Fibroblast of the aortic adventitia (primary cell): ENCODE results near the gene SV2C. TPM values are rescaled to one million over a fixed set of nuclear protein-coding genes. Genes with fewer than 3 reads are reported as not detected.

Source experiments
- DNase-seq: peaks from one replicate; pipeline ENCODE4 v3.0.0-alpha.2; 2010; ENCODE audit warnings: low read depth
- H3K4me3 ChIP-seq: 2 replicates; pipeline ENCODE4 v1.5.1; 2011; ENCODE audit warnings: low read depth, mild to moderate bottlenecking, control low read depth, low read length, moderate library complexity
- CTCF ChIP-seq: IDR thresholded peaks from 2 replicates; pipeline ENCODE4 v1.5.1; 2011; ENCODE audit warnings: mild to moderate bottlenecking, low read length, control low read depth, inconsistent platforms; ENCODE audit not compliant: insufficient read depth
- total RNA-seq: library from RNA; depleted of rRNA; stranded (reverse); fragments of >200 nt; gene quantifications from 2 replicates; pipeline ENCODE4 v1.2.3, GENCODE V29; 2012; ENCODE audit warnings: low replicate concordance

Gene SV2C
- total RNA-seq, 1 donor = not detected

DNA sequence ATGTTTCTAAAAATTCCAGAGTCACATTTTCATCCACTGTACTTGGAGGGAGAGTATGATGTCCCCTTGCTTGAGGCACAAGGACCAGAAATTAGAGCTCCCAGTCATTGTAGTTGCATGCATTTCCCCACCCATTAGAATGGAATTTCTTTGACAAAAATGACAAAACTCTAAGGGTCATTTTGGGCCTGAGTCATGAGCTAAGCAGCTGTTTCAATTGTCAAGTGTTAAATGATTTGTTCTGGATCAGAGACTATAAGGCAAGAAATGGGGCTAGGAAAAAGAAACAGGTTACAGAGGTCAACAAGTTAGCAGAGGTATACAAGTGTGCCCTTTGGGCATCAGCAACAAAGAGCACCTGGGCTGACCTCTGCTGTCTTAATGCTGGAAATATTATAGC is 188.7 kb downstream of the SV2C start:
- no peak overlapping the region for H3K4me3 ChIP-seq
- TF ChIP-seq CTCF = no peak
- no peak for DNase-seq

DNA sequence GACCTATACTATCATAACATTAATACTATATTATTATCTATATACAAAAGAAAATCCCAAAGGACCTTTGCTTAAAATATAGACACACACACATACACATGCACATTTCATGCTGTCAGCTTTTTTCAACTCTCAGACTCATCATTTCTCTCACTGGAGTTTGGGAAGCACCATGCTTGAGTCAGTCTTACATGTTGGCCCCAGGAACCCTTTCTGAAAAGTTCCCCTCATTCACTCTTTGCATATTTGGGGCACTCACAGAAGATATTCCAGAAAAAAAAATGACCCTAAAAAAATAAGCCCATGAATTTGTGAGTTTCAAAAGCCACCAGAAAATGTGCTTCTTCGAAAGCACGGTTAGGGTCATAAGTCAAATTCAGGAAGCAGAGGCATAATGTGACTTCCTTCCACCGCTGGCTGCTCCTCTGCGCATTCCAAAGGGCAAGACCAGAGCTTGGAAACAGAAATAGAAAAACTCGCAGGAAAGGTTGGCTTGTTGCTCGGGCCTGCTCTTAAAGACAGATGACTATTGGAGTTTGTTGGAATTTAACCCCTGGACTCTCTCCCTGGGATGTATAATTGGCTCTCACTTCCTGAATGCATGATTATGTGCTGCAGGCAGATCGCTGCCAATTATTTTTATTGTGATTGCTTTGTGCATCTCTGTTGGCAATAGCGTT is 190.2 kb downstream of the SV2C start:
- no peak for DNase-seq
- no peak overlapping the region for H3K4me3 ChIP-seq
- TF ChIP-seq CTCF = no peak

GRCh38 chr5:76274571-76274970 is 191.4 kb downstream of the SV2C start:
- no peak overlapping the region for H3K4me3 ChIP-seq
- no peak for DNase-seq
- no peak for TF ChIP-seq CTCF

DNA sequence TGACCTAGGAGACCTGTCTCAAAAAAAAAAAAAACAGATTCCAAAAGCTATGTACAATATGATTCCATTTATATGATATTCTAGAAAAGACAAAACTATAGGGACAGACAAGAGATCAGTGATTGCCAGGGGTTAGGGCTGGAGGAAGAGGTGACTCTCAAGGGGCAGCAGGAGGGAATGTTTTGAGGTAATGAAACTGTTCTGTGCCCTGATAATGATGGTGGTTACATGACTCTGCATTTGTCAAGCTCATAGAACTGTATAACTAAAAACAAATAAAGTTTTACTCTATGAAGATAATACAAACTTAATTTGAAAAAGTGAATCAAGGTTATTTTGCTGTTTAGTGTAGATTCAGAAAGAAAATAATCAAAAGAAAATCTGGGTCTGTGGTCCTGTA is 194.6 kb downstream of the SV2C start:
- H3K4me3 ChIP-seq = no peak overlapping the region
- TF ChIP-seq CTCF = no peak
- no peak for DNase-seq

- no peak for DNase-seq
- no peak for TF ChIP-seq CTCF
- no peak overlapping the region for H3K4me3 ChIP-seq
These were observed 195.1 kb downstream of the SV2C start for GRCh38 chr5:76278261-76278789.

DNA sequence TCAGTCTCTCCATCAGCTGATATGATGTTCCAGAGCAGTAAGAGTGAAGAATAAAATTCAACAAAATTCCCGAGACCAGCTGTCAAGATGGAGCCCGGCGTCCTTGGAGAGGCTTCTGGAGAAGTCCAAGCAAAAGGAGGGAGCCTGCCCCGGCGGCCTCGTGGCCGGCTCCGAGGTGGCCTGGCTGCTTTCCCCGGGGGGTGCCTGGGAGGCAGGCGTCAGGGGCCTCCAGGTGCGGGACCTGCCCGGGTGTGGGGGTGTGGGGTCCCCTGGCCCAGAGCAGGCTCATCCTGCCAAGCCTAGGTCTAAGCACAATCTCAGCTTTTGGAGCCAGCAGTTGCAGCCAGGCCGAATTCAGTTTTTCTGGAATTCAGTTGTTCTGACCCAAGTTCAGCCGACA is 197.3 kb downstream of the SV2C start:
- DNase-seq = no peak
- H3K4me3 ChIP-seq = no peak overlapping the region
- TF ChIP-seq CTCF = no peak

DNA sequence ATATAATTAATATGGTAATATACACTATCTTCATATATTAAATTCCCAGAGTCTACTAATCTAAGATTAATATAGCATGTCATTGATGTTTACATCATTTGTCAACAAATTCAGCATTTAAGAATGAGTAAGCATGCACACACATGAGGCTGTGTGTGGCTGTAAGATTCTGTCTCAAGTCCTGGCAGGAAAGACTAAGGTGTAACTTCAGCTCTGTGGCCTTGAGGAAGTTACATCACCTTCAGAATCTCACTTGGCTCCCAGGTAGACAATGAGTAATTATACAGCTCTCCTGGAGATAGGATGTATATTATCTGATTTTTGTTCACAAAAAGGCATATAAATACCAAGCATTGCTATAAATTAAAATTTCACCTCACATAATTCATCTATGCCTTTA is 200.5 kb downstream of the SV2C start:
- H3K4me3 ChIP-seq = no peak overlapping the region
- DNase-seq = no peak

More for the DNA sequence above, 200.5 kb downstream of the SV2C start:
- TF ChIP-seq CTCF = no peak
